Measurements from ENCODE around the gene IKZF1.

Gene IKZF1

GRCh38 chr7:50309721-50310120 is 5.2 kb downstream of the IKZF1 start:
- no peak for TF ChIP-seq CTCF (IDR thresholded peaks at IDR 0.05; ENCODE audit: insufficient read depth, missing control alignments)
- no peak for FAIRE-seq
- DNase-seq (ENCODE audit: insufficient read length, low spot score): no peak

GRCh38 chr7:50310361-50310760 is 5.8 kb downstream of the IKZF1 start:
- DNase-seq (ENCODE audit: insufficient read length, low spot score) (no peak), FAIRE-seq (no peak)
- TF ChIP-seq CTCF (IDR thresholded peaks at IDR 0.05; ENCODE audit: insufficient read depth, missing control alignments): no peak

- TF ChIP-seq CTCF (IDR thresholded peaks at IDR 0.05; ENCODE audit: insufficient read depth, missing control alignments): no peak
- DNase-seq (ENCODE audit: insufficient read length, low spot score): no peak
- FAIRE-seq: no peak
These were observed 6.4 kb downstream of the IKZF1 start for GRCh38 chr7:50310956-50311355.

GRCh38 chr7:50312250-50313162 is 8.0 kb downstream of the IKZF1 start:
- no peak for FAIRE-seq
- no peak for TF ChIP-seq CTCF (IDR thresholded peaks at IDR 0.05; ENCODE audit: insufficient read depth, missing control alignments)
- no peak for DNase-seq (ENCODE audit: insufficient read length, low spot score)

GRCh38 chr7:50314836-50315592 is 10.5 kb downstream of the IKZF1 start:
- DNase-seq (ENCODE audit: insufficient read length, low spot score) (no peak), FAIRE-seq (no peak)
- no peak for TF ChIP-seq CTCF (IDR thresholded peaks at IDR 0.05; ENCODE audit: insufficient read depth, missing control alignments)

GRCh38 chr7:50315739-50316671 is 11.5 kb downstream of the IKZF1 start:
- FAIRE-seq (no peak), DNase-seq (ENCODE audit: insufficient read length, low spot score) (no peak)
- TF ChIP-seq CTCF (IDR thresholded peaks at IDR 0.05; ENCODE audit: insufficient read depth, missing control alignments): no peak

Measured in D721Med (cell line).